ENCODE data around the gene UGT1A4. TPM values are rescaled to one million over a fixed set of nuclear protein-coding genes. Genes with fewer than 3 reads are reported as not detected.
"Not testable (repeated sequence)": the region's sequence is repeated elsewhere in the genome, so short reads cannot be mapped to it uniquely, and the experiment has no call there.

The UGT1A4 gene
- polyA plus RNA-seq, 3 donors, result not detected

DNA sequence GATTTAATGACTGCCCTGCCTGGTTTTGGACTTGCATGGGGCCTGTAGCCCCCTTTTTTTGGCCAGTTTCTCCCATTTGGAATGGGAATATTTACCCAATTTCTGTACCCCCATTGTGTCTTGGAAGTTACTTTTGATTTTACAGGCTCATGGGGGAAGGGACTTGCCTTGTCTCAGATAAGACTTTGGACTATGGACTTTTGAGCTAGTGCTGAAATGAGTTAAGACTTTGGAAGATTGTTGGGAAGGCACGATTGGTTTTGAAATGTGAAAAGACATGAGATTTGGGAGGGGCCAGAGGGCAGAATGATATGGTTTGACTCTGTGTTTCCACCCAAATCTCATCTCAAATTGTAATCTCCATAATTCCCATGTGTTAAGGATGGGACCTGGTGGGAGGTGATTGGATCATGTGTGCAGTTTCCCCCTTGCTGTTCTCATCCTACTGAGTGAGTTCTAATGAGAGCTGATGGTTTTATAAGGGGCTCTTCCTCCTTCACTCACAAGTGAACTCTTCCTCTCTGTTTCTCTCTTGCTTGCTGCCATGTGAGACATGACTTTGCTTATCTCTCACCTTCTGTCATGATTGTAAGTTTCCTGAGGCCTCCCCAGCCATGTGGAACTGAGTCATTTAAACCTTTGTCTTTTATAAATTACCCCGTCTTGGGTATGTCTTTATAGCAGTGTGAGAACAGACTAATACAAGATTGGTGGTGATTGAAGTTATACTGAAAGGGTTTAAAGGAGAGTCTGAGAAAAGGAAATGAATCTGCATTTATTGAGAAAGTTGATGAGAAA lies 32.9 kb downstream of the UGT1A4 start:
- H3K9ac ChIP-seq (ENCODE audit: insufficient read depth, low read length, poor library complexity, severe bottlenecking); H2AFZ ChIP-seq (ENCODE audit: insufficient read depth, low read depth, low read length, poor library complexity, severe bottlenecking); H3K4me2 ChIP-seq (replicated peaks; ENCODE audit: extremely low read depth, low read length, poor library complexity, severe bottlenecking); H3K4me1 Mint-ChIP-seq; H3K4me3 Mint-ChIP-seq; H4K20me1 ChIP-seq (ENCODE audit: insufficient read depth, low read length); H3K4me3 ChIP-seq (replicated peaks in 1 of 3; ENCODE audit: low read depth in 2 of 3, low read length in 3 of 3); H3K27ac ChIP-seq (ENCODE audit: low read depth in 1 of 2, low read length in 2 of 2); H3K79me2 ChIP-seq (ENCODE audit: insufficient read depth, low read length); H3K36me3 ChIP-seq (replicated peaks in 1 of 2; ENCODE audit: control insufficient read depth in 1 of 2, insufficient read depth in 2 of 2, low read length in 2 of 2); H3K27me3 ChIP-seq (ENCODE audit: control insufficient read depth in 2 of 2, insufficient read depth in 2 of 2, low read length in 2 of 2); H3K4me1 ChIP-seq (ENCODE audit: control insufficient read depth in 1 of 2, insufficient read depth in 2 of 2, low read length in 2 of 2); H3K27me3 Mint-ChIP-seq (ENCODE audit: low read depth in 3 of 3); DNase-seq; intact Hi-C loops (cut with micrococcal nuclease); H3K27ac Mint-ChIP-seq; H3K36me3 Mint-ChIP-seq: not testable (repeated sequence)
- WGBS (ENCODE audit: insufficient coverage), result no CpG with 5 or more reads among the region's 2 CpGs
- H3K9me3 ChIP-seq (replicated peaks in 1 of 2; ENCODE audit: control insufficient read depth in 1 of 2, insufficient read depth in 1 of 2, low read length in 2 of 2), result peaks cover 10 to 14% of the 10 kb centered on the region in 2 donors
- H3K9me3 Mint-ChIP-seq, result peaks cover 13 to 37% (median 22%) of the 10 kb centered on the region in 7 donors

GRCh38 chr2:233754872-233755611 lies 36.5 kb downstream of the UGT1A4 start:
- Histone ChIP-seq H3K9me3 (replicated peaks in 1 of 2; ENCODE audit: control insufficient read depth in 1 of 2, insufficient read depth in 1 of 2, low read length in 2 of 2) (peaks cover 10 to 14% of the 10 kb centered on the region in 2 donors), H3K27ac (ENCODE audit: low read depth in 1 of 2, low read length in 2 of 2) (no peak overlapping the region), H2AFZ (ENCODE audit: insufficient read depth, low read depth, low read length, poor library complexity, severe bottlenecking) (no peak overlapping the region), H4K20me1 (ENCODE audit: insufficient read depth, low read length) (no peaks in the 10 kb centered on the region), H3K4me2 (replicated peaks; ENCODE audit: extremely low read depth, low read length, poor library complexity, severe bottlenecking) (no peak overlapping the region), H3K4me1 (ENCODE audit: control insufficient read depth in 1 of 2, insufficient read depth in 2 of 2, low read length in 2 of 2) (no peaks in the 10 kb centered on the region), H3K9ac (ENCODE audit: insufficient read depth, low read length, poor library complexity, severe bottlenecking) (no peak overlapping the region), H3K4me3 (replicated peaks in 1 of 3; ENCODE audit: low read depth in 2 of 3, low read length in 3 of 3) (no peak overlapping the region), H3K79me2 (ENCODE audit: insufficient read depth, low read length) (no peaks in the 10 kb centered on the region), H3K36me3 (replicated peaks in 1 of 2; ENCODE audit: control insufficient read depth in 1 of 2, insufficient read depth in 2 of 2, low read length in 2 of 2) (no peaks in the 10 kb centered on the region), H3K27me3 (ENCODE audit: control insufficient read depth in 2 of 2, insufficient read depth in 2 of 2, low read length in 2 of 2) (no peaks in the 10 kb centered on the region)
- WGBS (ENCODE audit: insufficient coverage), result 93% methylated on average over 40 of the region's 44 CpGs
- no peak for DNase-seq
- Mint-ChIP-seq H3K4me1 (no peaks in the 10 kb centered on the region), H3K9me3 (peaks cover 10 to 27% (median 16%) of the 10 kb centered on the region in 7 donors), H3K27me3 (ENCODE audit: low read depth in 3 of 3) (peaks cover 0 to 2% (median 2%) of the 10 kb centered on the region in 3 donors), H3K4me3 (no peak overlapping the region), H3K27ac (no peak overlapping the region), H3K36me3 (no peaks in the 10 kb centered on the region)
- TF ChIP-seq, protein P1, sequence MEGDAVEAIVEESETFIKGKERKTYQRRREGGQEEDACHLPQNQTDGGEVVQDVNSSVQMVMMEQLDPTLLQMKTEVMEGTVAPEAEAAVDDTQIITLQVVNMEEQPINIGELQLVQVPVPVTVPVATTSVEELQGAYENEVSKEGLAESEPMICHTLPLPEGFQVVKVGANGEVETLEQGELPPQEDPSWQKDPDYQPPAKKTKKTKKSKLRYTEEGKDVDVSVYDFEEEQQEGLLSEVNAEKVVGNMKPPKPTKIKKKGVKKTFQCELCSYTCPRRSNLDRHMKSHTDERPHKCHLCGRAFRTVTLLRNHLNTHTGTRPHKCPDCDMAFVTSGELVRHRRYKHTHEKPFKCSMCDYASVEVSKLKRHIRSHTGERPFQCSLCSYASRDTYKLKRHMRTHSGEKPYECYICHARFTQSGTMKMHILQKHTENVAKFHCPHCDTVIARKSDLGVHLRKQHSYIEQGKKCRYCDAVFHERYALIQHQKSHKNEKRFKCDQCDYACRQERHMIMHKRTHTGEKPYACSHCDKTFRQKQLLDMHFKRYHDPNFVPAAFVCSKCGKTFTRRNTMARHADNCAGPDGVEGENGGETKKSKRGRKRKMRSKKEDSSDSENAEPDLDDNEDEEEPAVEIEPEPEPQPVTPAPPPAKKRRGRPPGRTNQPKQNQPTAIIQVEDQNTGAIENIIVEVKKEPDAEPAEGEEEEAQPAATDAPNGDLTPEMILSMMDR (IDR thresholded peaks at IDR 0.05), result no peak
- intact Hi-C loops (cut with micrococcal nuclease), result no loop called here

Data from CD14-positive monocyte (primary cell).